Fibroblast of villous mesenchyme (primary cell): ENCODE results near the gene ACAA1. TPM values are rescaled to one million over a fixed set of nuclear protein-coding genes. Genes with fewer than 3 reads are reported as not detected.

Experiments
- DNase-seq: peaks from one replicate; pipeline ENCODE4 v3.0.0-alpha.2; 2010; ENCODE audit warnings: low read depth
- H3K4me3 ChIP-seq: 2 replicates; pipeline ENCODE4 v1.5.1; 2011; ENCODE audit warnings: low read depth, mild to moderate bottlenecking, low read length
- CTCF ChIP-seq: IDR thresholded peaks from 2 replicates; pipeline ENCODE4 v1.5.1; 2012; ENCODE audit warnings: low read depth, mild to moderate bottlenecking, low read length; ENCODE audit not compliant: insufficient read depth
- total RNA-seq: library from RNA; depleted of rRNA; stranded (reverse); fragments of >200 nt; gene quantifications from 2 replicates; pipeline ENCODE4 v1.2.3, GENCODE V29; 2012

The ACAA1 gene
- total RNA-seq, 1 donor = 18.1 TPM

- no peak for TF ChIP-seq CTCF
- no peak for DNase-seq
- H3K4me3 ChIP-seq = no peak overlapping the region
Measured at GRCh38 chr3:38109580-38110313, 27.2 kb downstream of the ACAA1 start.

- no peak for TF ChIP-seq CTCF
- DNase-seq = no peak
Measured at GRCh38 chr3:38108649-38109579, 28.0 kb downstream of the ACAA1 start.

GRCh38 chr3:38107911-38108648, 28.8 kb downstream of the ACAA1 start:
- no peak overlapping the region for H3K4me3 ChIP-seq
- TF ChIP-seq CTCF = no peak

More at GRCh38 chr3:38108649-38109579, 28.0 kb downstream of the ACAA1 start:
- H3K4me3 ChIP-seq = no peak overlapping the region

GRCh38 chr3:38105525-38105924, 31.4 kb downstream of the ACAA1 start:
- TF ChIP-seq CTCF = no peak
- DNase-seq = no peak
- H3K4me3 ChIP-seq = no peak overlapping the region

More at GRCh38 chr3:38107911-38108648, 28.8 kb downstream of the ACAA1 start:
- no peak for DNase-seq

- no peak for TF ChIP-seq CTCF
- no peak for DNase-seq
- no peak overlapping the region for H3K4me3 ChIP-seq
Measured at GRCh38 chr3:38102444-38102814, 34.5 kb downstream of the ACAA1 start.

- H3K4me3 ChIP-seq = no peak overlapping the region
- DNase-seq = no peak
- no peak for TF ChIP-seq CTCF
Measured at GRCh38 chr3:38101811-38102443, 35.0 kb downstream of the ACAA1 start.
